ENCODE results near the gene SPECC1.
A peak's percentile ranks its signal among the peaks of the same experiment; 100 is the strongest.
"Not testable (repeated sequence)": the region's sequence is repeated elsewhere in the genome, so short reads cannot be mapped to it uniquely, and the experiment has no call there.

SPECC1 gene

DNA sequence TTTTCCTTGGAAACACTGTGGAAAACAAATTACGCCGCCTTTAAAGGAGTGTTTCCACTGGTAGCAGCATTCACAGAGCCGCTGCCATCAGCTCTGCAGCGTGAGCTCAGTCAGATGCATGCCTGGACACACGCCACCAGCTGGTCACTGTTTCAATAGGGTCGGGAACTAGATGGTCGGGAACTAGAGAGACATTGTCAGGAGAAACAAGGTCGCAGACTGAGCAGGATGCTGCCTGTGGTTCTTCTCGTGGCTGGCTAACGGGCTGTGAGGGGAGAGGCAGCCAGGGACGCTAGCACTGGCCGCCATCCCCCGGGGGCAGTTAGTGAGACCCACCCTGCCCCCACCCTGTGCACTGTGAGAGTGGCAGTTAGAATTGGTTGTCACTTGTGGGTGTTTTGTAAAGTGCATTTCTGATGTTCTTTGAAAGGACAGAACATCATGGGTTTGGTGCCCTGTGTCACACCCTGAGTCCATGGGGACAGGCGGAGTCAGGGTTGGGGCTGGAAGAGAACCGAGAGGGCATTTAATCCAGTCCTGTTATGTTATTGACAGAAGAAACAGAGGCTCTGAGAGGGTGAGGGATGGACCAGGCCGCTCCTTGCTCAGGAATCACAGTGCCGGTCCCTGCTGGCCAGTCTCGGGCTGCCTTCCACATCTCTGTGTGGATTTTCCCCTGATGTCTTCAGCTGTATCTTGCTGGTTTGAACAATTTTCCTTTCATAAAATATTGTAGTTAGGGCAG lies 86.3 kb downstream of the SPECC1 start:
- no peak for DNase-seq

GRCh38 chr17:20096430-20096829 lies 87.3 kb downstream of the SPECC1 start:
- no peak for DNase-seq

- DNase-seq = no peak
Observed at GRCh38 chr17:20097330-20097729, 88.2 kb downstream of the SPECC1 start.

- no peak for DNase-seq
Observed at GRCh38 chr17:20098314-20098713, 89.2 kb downstream of the SPECC1 start.

- DNase-seq = not testable (repeated sequence)
Observed at GRCh38 chr17:20100806-20101205, 91.6 kb downstream of the SPECC1 start.

GRCh38 chr17:20103454-20104446 lies 94.6 kb downstream of the SPECC1 start:
- DNase-seq = no peak

DNA sequence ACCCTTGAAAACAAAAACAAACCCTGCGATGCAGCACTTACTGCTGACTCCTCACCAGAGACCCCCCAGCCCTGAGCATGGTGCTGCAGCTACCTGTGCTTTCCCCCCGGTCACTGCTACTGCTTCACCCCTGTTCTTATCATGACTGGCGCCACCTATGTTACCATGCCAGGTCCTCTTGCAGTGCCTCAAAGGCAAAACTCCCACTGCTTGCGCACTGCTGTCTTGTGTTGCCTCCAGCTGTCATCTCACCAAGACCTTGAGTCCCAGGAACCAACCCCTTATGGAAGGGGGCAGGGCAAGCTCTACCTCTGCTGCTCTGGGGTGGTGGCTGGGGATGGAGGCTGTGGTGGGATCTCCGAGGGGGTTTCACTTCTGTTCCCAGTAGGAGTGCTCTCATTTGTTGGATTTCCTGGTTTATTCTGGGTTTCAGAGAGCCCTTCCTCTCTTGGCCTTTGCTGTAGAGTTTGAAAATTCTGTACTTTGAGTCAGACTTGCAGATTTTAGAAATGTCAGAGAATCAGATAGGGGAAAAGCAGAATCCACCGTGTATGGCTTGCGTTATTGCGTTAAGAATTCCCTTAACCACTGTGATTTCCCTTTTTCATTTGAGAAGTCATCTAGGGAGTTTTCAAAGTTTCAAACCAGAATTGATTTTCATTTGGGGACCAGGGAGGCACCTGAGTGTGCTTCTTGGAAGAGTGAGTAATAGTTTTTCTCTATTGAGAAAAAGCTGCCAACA lies 96.6 kb downstream of the SPECC1 start:
- DNase-seq = peak; percentile 61 to 81

GRCh38 chr17:20106446-20106845 lies 97.3 kb downstream of the SPECC1 start:
- peak in 1 of 2 donors; percentile 63 for DNase-seq

GRCh38 chr17:20109076-20109475 lies 99.9 kb downstream of the SPECC1 start:
- DNase-seq = peak; percentile 35 to 78

GRCh38 chr17:20111538-20111937 lies 102.4 kb downstream of the SPECC1 start:
- DNase-seq = peak in 1 of 2 donors; percentile 8

GRCh38 chr17:20114466-20114865 lies 105.3 kb downstream of the SPECC1 start:
- no peak for DNase-seq

- DNase-seq = peak; percentile 46 to 79
Observed at GRCh38 chr17:20116683-20117309, 107.6 kb downstream of the SPECC1 start.

DNA sequence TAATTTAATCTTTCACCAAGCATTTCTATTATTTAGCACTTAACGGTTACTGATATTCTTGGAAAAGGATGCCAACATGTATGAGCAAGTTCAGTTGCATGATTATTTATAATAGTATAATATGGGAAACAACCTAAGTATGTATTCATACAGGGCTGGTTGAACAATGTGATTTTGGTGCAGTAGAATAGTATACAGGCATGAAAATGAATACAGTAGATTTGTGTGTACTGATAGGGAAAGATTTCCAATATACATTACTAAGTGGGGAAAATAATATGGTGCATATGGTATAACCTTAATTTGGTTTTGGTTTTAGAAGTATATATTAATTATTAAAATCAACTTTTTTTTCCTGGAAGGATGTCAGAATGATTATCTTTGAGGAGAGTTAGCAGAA lies 109.1 kb downstream of the SPECC1 start:
- DNase-seq = no peak

DNA sequence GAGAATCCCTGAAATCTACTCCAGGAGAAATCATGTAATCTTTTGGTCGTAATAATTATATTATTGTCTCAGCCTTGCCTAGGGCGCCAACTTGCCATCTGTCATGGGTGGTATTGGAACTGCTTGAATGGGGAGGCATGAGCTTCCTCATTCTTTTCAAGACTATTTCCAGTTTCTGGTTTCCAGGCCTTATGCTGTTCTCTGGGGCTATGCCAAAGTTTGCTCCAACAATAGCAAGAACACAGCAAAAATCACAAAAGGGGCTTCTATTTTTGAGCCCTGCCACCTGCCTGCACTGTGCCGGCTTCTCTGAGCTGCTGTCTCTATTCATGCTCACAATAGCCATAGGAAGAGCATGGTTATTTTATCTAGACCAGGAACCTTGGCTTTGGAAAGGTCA lies 111.7 kb downstream of the SPECC1 start:
- peak in 1 of 2 donors; percentile 2 for DNase-seq

GRCh38 chr17:20121359-20122253 lies 112.4 kb downstream of the SPECC1 start:
- DNase-seq = peak; percentile 51 to 85

- peak; percentile 64 to 68 for DNase-seq
Observed at GRCh38 chr17:20122254-20122879, 113.2 kb downstream of the SPECC1 start.

GRCh38 chr17:20123209-20123608 lies 114.0 kb downstream of the SPECC1 start:
- DNase-seq = no peak

GRCh38 chr17:20125724-20126123 lies 116.6 kb downstream of the SPECC1 start:
- DNase-seq = no peak

DNA sequence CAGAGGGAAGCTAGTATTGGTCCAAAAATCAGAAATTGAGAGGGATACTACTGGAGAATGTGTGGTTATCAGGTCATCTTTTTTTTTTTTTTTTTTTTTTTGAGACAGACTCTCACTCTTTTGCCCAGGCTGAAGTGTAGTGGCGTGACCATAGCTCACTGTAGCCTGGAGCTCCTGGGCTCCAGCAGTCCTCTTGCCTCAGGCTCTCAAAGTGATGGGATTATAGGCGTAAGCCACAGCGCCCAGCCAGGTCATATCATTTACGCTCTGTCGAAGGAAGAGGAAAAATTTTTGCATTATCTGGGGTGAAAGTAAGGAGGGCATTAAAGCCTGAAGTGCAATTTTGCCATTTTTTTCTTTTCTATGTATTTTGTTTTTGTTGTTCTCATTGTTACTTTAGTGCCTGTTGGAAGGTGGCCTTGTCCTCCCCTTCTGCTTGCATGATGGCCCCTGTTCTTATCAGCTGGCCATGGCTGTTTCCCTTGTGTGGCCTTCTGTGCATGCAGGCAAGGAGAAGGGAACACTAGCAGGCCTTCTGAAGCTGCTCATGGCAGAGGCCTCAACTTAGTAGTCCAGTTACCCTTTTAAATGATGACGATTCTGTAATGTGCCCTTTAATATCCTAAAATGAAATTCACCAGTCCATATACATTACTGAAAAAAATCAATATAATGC lies 118.3 kb downstream of the SPECC1 start:
- no peak for DNase-seq

DNA sequence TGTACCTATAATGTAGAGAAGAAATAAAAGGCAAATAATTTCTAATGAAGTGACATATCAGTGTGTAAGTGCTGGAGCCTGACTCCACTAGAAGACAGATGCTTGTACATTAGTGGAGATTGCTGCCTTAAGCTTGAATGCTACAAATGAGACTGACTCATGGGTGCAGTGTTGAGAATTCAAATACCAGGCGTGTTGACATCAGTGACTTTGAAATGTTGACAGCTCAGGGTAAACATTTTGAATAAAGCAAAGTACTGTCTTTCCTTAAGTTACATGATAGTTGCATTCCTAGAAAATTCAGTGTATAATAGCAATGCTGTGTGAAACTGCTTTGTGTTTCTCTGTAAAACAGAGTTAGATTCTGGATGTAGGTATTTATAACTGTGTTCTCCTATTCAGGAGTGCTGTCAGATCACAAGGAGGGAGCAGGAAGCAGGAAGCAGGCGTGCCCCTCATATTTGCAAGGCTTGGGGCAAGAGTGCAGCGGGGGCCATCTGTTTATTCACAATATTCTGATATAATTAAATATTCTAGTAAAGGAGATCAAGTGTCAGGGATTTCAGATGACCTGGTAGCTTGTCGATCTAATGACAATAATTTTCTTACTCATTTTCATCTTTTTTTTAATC lies 119.0 kb downstream of the SPECC1 start:
- DNase-seq = no peak
